NCI-H2107 treated with DMSO at 0.1 percent for 48 hours (cell line): ENCODE data around the gene ANO10.
"Not testable (repeated sequence)": the region's sequence is repeated elsewhere in the genome, so short reads cannot be mapped to it uniquely, and the experiment has no call there.

Experiments used
- DNase-seq: peaks from one replicate; lab custom pipeline; 2025; ENCODE audit not compliant: unreplicated experiment; lab: John Stamatoyannopoulos, UW

The ANO10 gene

DNA sequence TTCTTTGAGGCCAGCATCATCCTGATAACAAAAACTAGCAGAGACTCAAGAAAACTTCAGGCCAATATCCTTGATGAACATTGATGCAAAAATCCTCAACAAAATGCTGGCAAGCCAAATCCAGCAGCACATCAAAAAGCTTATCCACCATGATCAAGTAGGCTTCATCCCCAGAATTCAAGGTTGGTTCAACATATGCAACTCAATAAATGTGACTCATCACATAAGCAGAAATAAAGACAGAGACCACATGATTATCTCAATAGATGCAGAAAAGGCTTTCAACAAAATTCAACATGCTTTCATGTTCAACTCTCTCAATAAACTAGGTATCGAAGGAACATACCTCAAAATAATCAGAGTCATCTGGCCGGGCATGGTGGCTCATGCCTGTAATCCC lies 265.8 kb downstream of the ANO10 start:
- not testable (repeated sequence) for DNase-seq

DNA sequence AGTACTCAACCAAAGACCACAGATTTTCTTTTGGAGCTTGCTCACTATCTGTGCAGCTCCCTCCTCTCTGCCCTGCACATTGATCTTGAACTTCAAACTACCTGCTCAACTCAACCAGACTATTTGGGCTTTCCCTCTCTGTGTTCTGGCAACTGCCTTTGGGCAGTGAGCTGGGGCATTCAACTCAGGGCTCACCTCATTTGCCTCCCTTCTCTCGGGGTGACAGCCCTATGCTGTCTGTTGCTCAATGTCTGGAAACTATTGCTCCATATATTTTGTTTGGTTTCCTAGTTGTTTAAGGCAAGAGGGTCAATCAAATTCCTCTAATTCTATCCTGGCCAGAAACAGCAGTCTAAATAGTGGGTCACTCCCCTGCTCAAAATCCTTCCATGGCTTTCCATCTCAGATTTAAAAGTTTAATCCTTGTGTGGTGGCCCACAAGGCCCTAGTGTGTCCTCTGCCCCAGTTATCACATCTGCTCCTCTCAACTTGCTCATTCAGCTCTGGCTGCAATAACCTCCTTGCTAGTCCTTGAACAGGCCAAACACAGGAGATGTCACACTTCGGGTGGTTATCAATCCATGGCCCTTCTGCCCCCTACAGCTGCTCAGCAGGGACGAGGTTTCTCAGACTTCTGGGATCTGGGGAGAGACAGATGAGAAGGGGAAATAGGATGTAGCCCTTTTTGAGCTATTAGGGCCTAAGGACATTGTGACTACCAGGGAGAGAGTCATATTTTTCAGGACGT lies 267.7 kb downstream of the ANO10 start:
- DNase-seq: no peak

- DNase-seq: no peak
These were observed 268.4 kb downstream of the ANO10 start for GRCh38 chr3:43353393-43353792.

GRCh38 chr3:43349716-43350115 lies 272.1 kb downstream of the ANO10 start:
- DNase-seq: no peak

DNA sequence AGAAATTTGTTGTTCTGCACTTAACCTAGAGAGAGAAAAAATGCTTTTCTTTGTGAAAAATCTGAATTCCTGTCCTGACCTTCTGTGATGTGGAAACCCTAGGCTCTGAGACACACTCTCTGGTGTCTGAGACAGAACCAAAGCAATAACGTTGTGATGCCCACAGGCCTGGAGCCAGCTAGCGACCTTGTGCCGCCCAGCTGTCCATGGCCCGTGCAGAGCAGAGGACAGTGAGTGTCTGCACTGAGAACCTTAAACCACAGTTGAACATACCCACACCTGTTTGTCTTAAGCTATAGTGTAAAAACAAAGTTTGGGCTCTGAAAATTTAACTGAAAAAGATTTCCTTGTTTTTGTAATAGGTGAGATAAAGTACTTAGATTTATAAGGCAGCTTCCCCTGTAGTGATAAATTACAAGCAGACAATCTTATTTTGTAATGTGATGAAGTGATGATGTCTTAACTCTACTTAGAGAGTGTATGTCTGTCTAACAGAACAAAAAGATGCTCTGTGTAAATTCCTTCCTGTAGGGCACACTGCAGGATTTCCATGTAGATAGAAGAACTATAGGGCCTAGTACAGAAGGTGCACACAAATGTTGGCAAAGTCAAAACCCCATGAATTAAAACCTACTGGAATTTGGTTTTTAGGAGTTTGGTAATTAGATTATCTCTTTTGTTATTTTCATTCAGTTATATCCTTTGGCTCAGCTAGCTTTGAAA lies 272.8 kb downstream of the ANO10 start:
- DNase-seq: no peak

DNA sequence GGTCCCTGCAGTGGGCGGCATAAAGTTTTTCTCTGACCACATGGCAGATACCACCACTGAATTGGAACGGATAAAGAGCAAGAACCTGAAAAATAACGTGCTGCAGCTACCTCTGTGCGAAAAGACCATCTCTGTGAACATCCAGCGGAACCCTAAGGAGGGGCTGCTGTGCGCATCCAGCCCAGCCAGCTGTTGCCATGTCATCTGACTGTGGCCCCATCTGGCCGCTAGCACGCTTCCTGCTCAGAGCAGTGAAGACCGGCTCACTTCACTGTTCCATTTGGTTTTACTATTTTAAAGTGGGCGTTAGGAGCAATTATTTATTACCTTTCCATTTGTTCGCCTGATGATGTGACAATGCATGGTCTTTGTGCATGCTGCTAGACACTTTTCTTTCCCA lies 273.5 kb downstream of the ANO10 start:
- no peak for DNase-seq

GRCh38 chr3:43347774-43348173 lies 274.0 kb downstream of the ANO10 start:
- no peak for DNase-seq

DNA sequence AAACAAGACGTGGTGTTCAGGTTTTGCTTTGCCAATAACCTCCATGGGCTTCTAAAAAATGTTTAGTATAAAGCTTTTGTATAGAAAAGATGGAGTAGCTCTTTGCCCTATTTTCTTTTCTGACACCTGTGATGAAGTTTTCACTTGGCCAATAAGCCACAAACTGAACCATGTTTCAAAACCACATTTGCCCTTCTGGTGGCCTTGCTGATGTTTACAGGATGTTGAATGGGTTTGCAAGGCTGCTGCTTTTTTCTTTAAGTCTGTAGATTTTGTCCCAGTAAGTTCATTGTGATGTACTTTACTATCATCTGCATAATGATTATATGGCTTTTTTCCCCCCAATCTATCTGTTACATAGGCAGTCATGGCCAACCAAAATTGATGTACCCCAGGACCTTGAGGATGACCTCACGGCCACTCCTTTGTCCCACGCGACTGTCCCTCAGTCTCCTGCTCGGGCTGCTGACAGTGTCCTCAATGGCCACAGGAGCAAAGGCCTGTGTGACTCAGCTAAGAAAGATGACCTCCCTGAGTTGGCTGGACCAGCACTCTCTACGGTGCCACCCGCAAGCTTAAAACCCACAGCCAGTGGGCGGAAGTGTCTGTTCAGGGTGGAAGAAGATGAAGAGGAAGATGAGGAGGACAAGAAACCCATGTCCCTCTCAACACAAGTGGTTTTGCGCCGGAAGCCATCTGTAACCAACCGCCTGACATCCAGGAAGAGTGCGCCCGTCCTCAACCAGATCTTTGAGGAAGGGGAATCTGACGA lies 274.6 kb downstream of the ANO10 start:
- DNase-seq: no peak

DNA sequence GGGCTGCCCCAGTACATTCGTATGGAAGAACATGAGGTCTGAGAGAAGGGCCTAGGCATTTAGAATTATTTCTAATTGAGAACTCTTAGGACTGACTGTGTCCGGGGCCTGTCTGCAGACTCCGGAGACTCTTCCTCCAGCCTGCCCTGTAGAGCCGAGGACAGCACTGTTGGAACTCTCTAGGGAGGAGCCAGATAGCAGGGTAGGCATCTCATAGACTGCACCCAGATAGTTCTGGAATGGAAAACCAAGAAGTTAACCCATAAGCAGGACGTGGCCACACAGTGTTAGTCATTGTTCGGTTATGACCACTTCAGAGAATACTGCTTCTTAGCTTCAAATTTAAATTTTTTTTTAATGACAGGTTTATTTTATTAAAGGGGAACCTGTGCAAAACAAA lies 275.9 kb downstream of the ANO10 start:
- DNase-seq: no peak

- DNase-seq: no peak
These were observed 276.6 kb downstream of the ANO10 start for GRCh38 chr3:43345246-43345645.

- no peak for DNase-seq
These were observed 277.3 kb downstream of the ANO10 start for GRCh38 chr3:43344520-43344919.

DNA sequence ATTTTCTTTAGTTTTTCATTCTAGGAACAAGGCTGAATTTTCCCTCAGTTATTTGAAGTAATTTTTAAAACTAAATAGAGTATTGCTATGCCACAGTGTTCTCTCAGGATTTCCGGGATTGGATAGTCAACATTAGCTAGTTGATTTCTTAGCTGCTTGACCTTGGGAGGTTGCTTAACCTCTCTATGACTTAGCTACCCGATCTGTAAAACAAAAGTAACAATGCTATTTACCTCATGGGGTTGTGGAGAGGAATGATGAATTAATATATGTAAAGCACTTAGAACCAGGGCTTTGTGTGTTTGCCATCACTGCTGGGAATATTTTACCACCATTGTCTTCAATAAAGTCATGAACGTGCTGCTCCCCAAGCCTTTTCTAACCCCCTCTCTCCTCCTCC lies 278.0 kb downstream of the ANO10 start:
- DNase-seq: no peak

GRCh38 chr3:43343185-43343584 lies 278.6 kb downstream of the ANO10 start:
- no peak for DNase-seq

DNA sequence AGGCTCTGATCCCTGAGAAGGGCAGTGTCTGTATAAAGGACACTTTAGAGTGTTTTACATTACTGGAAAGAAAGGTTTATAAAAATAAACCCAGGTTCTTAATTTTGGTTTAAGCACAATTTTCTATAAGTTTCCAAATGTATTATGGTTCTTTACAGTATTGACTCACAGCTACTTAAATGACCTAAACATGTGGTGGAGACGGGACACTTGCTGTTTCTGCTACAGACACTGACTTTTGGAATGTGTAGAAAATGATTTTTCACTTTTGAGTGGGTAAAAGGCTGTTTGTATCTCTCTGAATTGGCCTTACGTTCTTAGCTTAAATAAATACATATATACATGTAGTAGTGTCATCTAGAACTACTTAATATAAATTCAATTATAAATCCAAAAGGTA lies 280.0 kb downstream of the ANO10 start:
- DNase-seq: no peak

- no peak for DNase-seq
These were observed 281.4 kb downstream of the ANO10 start for GRCh38 chr3:43340403-43340802.

- no peak for DNase-seq
These were observed 283.5 kb downstream of the ANO10 start for GRCh38 chr3:43338295-43338694.

GRCh38 chr3:43335799-43336198 lies 286.0 kb downstream of the ANO10 start:
- no peak for DNase-seq

DNA sequence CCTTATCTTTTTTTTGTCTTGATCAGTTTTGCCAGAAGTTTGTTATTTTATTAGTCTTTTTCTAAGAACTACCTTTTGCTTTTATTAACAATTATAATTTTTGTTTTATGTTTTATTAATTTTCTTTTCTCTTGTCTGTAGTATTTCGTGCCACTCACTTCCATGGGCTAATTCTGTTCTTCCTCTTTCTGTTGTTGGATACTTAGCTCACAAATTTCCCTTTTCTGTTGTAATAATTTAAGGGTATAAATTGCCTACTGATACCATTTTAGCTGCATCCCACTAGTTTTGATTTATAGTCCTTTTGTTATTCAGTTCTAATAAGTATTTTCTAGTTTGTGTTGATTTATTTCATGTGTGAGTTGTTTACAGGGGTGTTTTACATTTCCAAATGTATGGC lies 286.8 kb downstream of the ANO10 start:
- DNase-seq: no peak

DNA sequence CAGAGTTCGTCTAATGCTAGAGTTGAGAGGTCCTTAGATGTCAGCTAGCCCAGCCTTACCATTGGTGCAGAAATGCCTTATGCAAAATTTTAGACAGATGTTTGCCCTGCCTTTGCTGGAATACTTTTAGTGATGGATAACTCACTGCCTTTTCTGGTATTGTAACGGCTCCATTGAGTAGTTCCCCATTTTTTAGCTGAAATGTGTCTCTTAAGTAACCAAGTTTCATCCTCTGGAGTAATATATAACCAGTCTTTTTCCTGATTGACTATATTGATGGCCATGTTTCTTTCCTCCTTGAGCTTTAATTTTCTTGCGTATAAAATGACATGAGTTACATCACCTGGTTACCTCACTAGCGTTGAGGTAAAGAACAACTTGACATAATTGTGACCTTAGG lies 290.4 kb downstream of the ANO10 start:
- no peak for DNase-seq

DNA sequence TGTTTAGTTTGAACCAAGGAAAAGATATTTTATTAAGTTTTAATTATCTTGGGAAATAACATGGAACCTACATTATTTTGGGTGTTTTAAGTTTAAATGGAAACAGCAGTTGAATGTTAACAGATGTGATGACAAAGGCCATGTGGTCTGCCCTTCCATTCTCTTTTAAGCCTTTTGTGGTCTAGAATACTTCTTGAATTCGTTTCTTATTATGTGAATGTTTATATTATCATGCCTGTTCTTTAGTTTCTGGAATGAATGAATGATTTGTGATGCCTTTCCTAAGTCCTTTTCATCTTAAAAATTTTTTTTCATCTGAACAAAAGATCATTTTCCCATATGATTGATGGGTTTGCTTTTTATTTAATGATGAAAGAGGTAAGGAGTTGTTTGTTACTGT lies 290.8 kb downstream of the ANO10 start:
- DNase-seq: no peak

DNA sequence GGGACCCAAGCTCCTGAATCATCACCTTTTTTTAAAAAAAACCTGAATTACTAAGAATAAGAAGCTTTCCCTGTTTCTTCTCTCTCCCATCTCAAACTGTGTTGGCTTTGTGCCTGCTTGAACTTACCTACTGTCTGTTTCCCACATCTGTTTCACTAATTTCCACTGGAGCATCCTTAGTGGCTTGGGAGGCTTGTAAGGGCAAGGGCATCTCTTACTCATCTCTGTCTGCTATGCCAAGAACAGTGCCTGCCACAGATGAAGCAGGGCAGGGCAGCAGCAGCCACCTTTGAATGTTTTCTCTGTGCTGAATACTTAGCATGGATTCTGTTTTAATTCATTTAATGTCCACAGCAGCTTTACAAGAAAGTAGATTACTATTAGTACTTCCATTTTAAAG lies 293.2 kb downstream of the ANO10 start:
- no peak for DNase-seq

DNA sequence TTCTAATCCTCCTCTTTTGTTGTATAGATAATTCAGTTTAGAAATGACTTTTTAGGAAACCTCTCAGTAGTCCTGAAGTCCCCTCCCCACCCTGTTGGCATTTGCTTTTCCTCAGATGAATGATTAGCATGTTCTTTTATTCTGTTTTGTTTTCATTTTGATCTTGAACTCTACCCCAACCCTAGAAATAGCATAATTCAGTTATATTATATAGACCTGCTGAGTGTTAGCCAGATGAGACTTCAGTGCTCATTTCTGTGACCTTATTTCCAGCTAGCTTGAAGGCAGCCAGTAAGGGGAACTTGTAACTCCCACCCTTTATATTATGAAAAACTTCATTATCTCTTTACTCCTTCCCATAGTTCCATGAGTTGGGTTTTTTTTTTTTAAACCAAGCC lies 294.2 kb downstream of the ANO10 start:
- no peak for DNase-seq
